Ecto neural progenitor cell (in vitro differentiated cells): ENCODE results near the gene ITSN2.

ENCODE experiments used
- DNase-seq: peaks from one replicate; pipeline ENCODE4 v3.0.0-alpha.2; 2018; ENCODE audit warnings: low spot score

ITSN2 gene

GRCh38 chr2:24269265-24269664 is 91.1 kb downstream of the ITSN2 start:
- no peak for DNase-seq

- DNase-seq, result no peak
Measured at GRCh38 chr2:24265212-24265611, 95.1 kb downstream of the ITSN2 start.

- DNase-seq, result no peak
Measured at GRCh38 chr2:24262421-24262970, 97.8 kb downstream of the ITSN2 start.

GRCh38 chr2:24261441-24261840 is 98.9 kb downstream of the ITSN2 start:
- no peak for DNase-seq

- DNase-seq, result no peak
Measured at GRCh38 chr2:24259316-24259715, 101.0 kb downstream of the ITSN2 start.

- no peak for DNase-seq
Measured at GRCh38 chr2:24258718-24259117, 101.6 kb downstream of the ITSN2 start.

GRCh38 chr2:24253303-24253919 is 106.9 kb downstream of the ITSN2 start:
- DNase-seq, result no peak

GRCh38 chr2:24247592-24247991 is 112.7 kb downstream of the ITSN2 start:
- no peak for DNase-seq

GRCh38 chr2:24247164-24247563 is 113.2 kb downstream of the ITSN2 start:
- no peak for DNase-seq

GRCh38 chr2:24245986-24246776 is 114.2 kb downstream of the ITSN2 start:
- DNase-seq, result no peak

- no peak for DNase-seq
Measured at GRCh38 chr2:24241528-24241927, 118.8 kb downstream of the ITSN2 start.

- no peak for DNase-seq
Measured at GRCh38 chr2:24239553-24239952, 120.8 kb downstream of the ITSN2 start.

- no peak for DNase-seq
Measured at GRCh38 chr2:24238158-24238557, 122.2 kb downstream of the ITSN2 start.

- DNase-seq, result no peak
Measured at GRCh38 chr2:24237313-24237712, 123.0 kb downstream of the ITSN2 start.

- DNase-seq, result no peak
Measured at GRCh38 chr2:24233321-24233720, 127.0 kb downstream of the ITSN2 start.

- no peak for DNase-seq
Measured at GRCh38 chr2:24231461-24231881, 128.9 kb downstream of the ITSN2 start.

GRCh38 chr2:24228470-24228869 is 131.9 kb downstream of the ITSN2 start:
- no peak for DNase-seq

- no peak for DNase-seq
Measured at GRCh38 chr2:24225499-24226242, 134.7 kb downstream of the ITSN2 start.

- no peak for DNase-seq
Measured at GRCh38 chr2:24222946-24223345, 137.4 kb downstream of the ITSN2 start.

GRCh38 chr2:24221343-24222050 is 138.8 kb downstream of the ITSN2 start:
- no peak for DNase-seq

- no peak for DNase-seq
Measured at GRCh38 chr2:24220554-24221291, 139.6 kb downstream of the ITSN2 start.
